ENCODE data around the gene MC1R.
"Not testable (repeated sequence)": the region's sequence is repeated elsewhere in the genome, so short reads cannot be mapped to it uniquely, and the experiment has no call there.

Gene MC1R

GRCh38 chr16:89918453-89919347 is at the start of gene MC1R:
MC1R (plus strand) TSS chr16:89918862; CDS start chr16:89919259, 397 bp downstream.
- no peak for DNase-seq

- DNase-seq = no peak
These were observed 48.8 kb upstream of the MC1R start for GRCh38 chr16:89869911-89870310.

- DNase-seq = no peak
These were observed 48.2 kb upstream of the MC1R start for GRCh38 chr16:89870440-89870839.

GRCh38 chr16:89871895-89872294 is 46.8 kb upstream of the MC1R start:
- DNase-seq = no peak

- peak; percentile 48 for DNase-seq
These were observed 45.3 kb upstream of the MC1R start, which contains the start of gene TCF25 for GRCh38 chr16:89873109-89873971. TCF25 (plus strand) TSS chr16:89873592; CDS start chr16:89873668, 76 bp downstream.

- peak; percentile 89 for DNase-seq
These were observed 44.5 kb upstream of the MC1R start for GRCh38 chr16:89873972-89874689.

GRCh38 chr16:89879123-89879522 is 39.5 kb upstream of the MC1R start:
- not testable (repeated sequence) for DNase-seq

- DNase-seq = no peak
These were observed 37.9 kb upstream of the MC1R start for GRCh38 chr16:89880477-89881367.

- DNase-seq = no peak
These were observed 37.3 kb upstream of the MC1R start for GRCh38 chr16:89881368-89881730.

GRCh38 chr16:89883346-89884040 is 35.2 kb upstream of the MC1R start:
- no peak for DNase-seq

- no peak for DNase-seq
These were observed 34.6 kb upstream of the MC1R start for GRCh38 chr16:89884041-89884421.

- no peak for DNase-seq
These were observed 31.4 kb upstream of the MC1R start for GRCh38 chr16:89887243-89887642.

- DNase-seq = no peak
These were observed 28.5 kb upstream of the MC1R start for GRCh38 chr16:89890200-89890599.

GRCh38 chr16:89890886-89891657 is 27.6 kb upstream of the MC1R start:
- no peak for DNase-seq

GRCh38 chr16:89892055-89892630 is 26.5 kb upstream of the MC1R start:
- DNase-seq = no peak

GRCh38 chr16:89892635-89893034 is 26.0 kb upstream of the MC1R start:
- no peak for DNase-seq

GRCh38 chr16:89893642-89894548 is 24.8 kb upstream of the MC1R start:
- no peak for DNase-seq

GRCh38 chr16:89895482-89896250 is 23.0 kb upstream of the MC1R start:
- DNase-seq = no peak
